NCI-H526 treated with DMSO at 0.1 percent for 48 hours (cell line): Measurements from ENCODE around the gene INPP5B.
A peak's percentile ranks its signal among the peaks of the same experiment; 100 is the strongest.

Source experiments
- DNase-seq: peaks from one replicate; lab custom pipeline; 2025; lab: John Stamatoyannopoulos, UW

INPP5B gene

GRCh38 chr1:37839676-37840075 lies 107.2 kb downstream of the INPP5B start:
- DNase-seq: no peak

GRCh38 chr1:37836788-37837187 lies 110.1 kb downstream of the INPP5B start:
- no peak for DNase-seq

- no peak for DNase-seq
These were observed 115.0 kb downstream of the INPP5B start for GRCh38 chr1:37831809-37832208.

- no peak for DNase-seq
These were observed 115.7 kb downstream of the INPP5B start for GRCh38 chr1:37831109-37831508.

- DNase-seq: no peak
These were observed 118.3 kb downstream of the INPP5B start for GRCh38 chr1:37828410-37829074.

GRCh38 chr1:37825506-37825905 lies 121.3 kb downstream of the INPP5B start:
- DNase-seq: no peak

- no peak for DNase-seq
These were observed 122.9 kb downstream of the INPP5B start for GRCh38 chr1:37824001-37824400.

GRCh38 chr1:37822906-37823815 lies 123.7 kb downstream of the INPP5B start:
- no peak for DNase-seq

- no peak for DNase-seq
These were observed 125.4 kb downstream of the INPP5B start for GRCh38 chr1:37821481-37821880.

GRCh38 chr1:37817481-37817880 lies 129.4 kb downstream of the INPP5B start:
- no peak for DNase-seq

GRCh38 chr1:37814252-37814651 lies 132.6 kb downstream of the INPP5B start:
- DNase-seq: peak; percentile 93

GRCh38 chr1:37813529-37814145 lies 133.2 kb downstream of the INPP5B start:
- DNase-seq: peak; percentile 88

- DNase-seq: peak; percentile 87
These were observed 135.7 kb downstream of the INPP5B start for GRCh38 chr1:37811027-37811655.
